Large intestine (tissue), 3 donors: ENCODE measurements around the gene RDH12. TPM values are rescaled to one million over a fixed set of nuclear protein-coding genes. Genes with fewer than 3 reads are reported as not detected.

Experiments used
- DNase-seq, 2 donors: peaks; one replicate each; pipeline versions ENCODE4 v3.0.0 to v3.0.0-alpha.2; 2013
- H3K27ac ChIP-seq: one replicate; pipeline ENCODE4 v1.5.1; 2013; ENCODE audit warnings: low read length
- H3K27me3 ChIP-seq: 2 replicates; pipeline ENCODE4 v1.6.1; 2013; ENCODE audit warnings: low read length; ENCODE audit not compliant: control insufficient read depth, insufficient read depth
- H3K36me3 ChIP-seq: 2 replicates; pipeline ENCODE4 v1.6.1; 2013; ENCODE audit warnings: low read length; ENCODE audit not compliant: control insufficient read depth, insufficient read depth
- H3K4me1 ChIP-seq: one replicate; pipeline ENCODE4 v1.6.1; 2013; ENCODE audit warnings: low read length; ENCODE audit not compliant: control insufficient read depth, insufficient read depth
- H3K4me3 ChIP-seq: one replicate; pipeline ENCODE4 v1.5.1; 2013; ENCODE audit warnings: low read length
- H3K9me3 ChIP-seq: one replicate; pipeline ENCODE4 v1.6.1; 2013; ENCODE audit warnings: mild to moderate bottlenecking, low read depth, low read length, moderate library complexity; ENCODE audit not compliant: control insufficient read depth
- WGBS: methylation state at CpG from one replicate; pipeline ENCODE4 v1.1.5; 2013; ENCODE audit warnings: low lambda C conversion rate; ENCODE audit not compliant: insufficient coverage; 5-methylcytosine and 5-hydroxymethylcytosine counted together
- polyA plus RNA-seq: library from polyadenylated mRNA; unstranded; fragments of 120-200 nt; gene quantifications from one replicate; pipeline ENCODE4 v1.2.1, GENCODE V29; 2013

Gene RDH12
- polyA plus RNA-seq, 1 donor: 0.88 TPM

GRCh38 chr14:67725171-67725570, 23.5 kb downstream of the RDH12 start:
- H3K9me3 ChIP-seq: no peaks in the 10 kb centered on the region
- H3K27ac ChIP-seq: no peak overlapping the region
- H3K27me3 ChIP-seq: no peaks in the 10 kb centered on the region
- no peak overlapping the region for H3K4me3 ChIP-seq
- DNase-seq: no peak
- WGBS: no CpG with 5 or more reads among the region's 5 CpGs
- H3K4me1 ChIP-seq: peaks cover 12% of the 10 kb centered on the region
- no peaks in the 10 kb centered on the region for H3K36me3 ChIP-seq

GRCh38 chr14:67727361-67727760, 25.7 kb downstream of the RDH12 start:
- WGBS: no CpG with 5 or more reads among the region's 7 CpGs

GRCh38 chr14:67728258-67728657, 26.6 kb downstream of the RDH12 start:
- Histone ChIP-seq H3K27ac (no peak overlapping the region), H3K4me1 (peaks cover 12% of the 10 kb centered on the region), H3K27me3 (no peaks in the 10 kb centered on the region), H3K36me3 (no peaks in the 10 kb centered on the region), H3K4me3 (no peak overlapping the region), H3K9me3 (no peaks in the 10 kb centered on the region)
- DNase-seq: no peak

More at GRCh38 chr14:67727361-67727760, 25.7 kb downstream of the RDH12 start:
- no peaks in the 10 kb centered on the region for H3K27me3 ChIP-seq
- H3K4me3 ChIP-seq: no peak overlapping the region
- no peak for DNase-seq
- H3K9me3 ChIP-seq: no peaks in the 10 kb centered on the region
- H3K27ac ChIP-seq: no peak overlapping the region
- peaks cover 12% of the 10 kb centered on the region for H3K4me1 ChIP-seq
- H3K36me3 ChIP-seq: no peaks in the 10 kb centered on the region

- DNase-seq: peak in 1 of 2 donors; percentile 72
- Histone ChIP-seq H3K9me3 (no peaks in the 10 kb centered on the region), H3K4me1 (peaks cover 12% of the 10 kb centered on the region), H3K27me3 (no peaks in the 10 kb centered on the region), H3K4me3 (no peak overlapping the region), H3K27ac (no peak overlapping the region), H3K36me3 (no peaks in the 10 kb centered on the region)
- WGBS: 50% methylated on average over 2 of the region's 21 CpGs
Measured at GRCh38 chr14:67729072-67729885, 27.6 kb downstream of the RDH12 start.

- no peak overlapping the region for H3K4me3 ChIP-seq
- H3K4me1 ChIP-seq: peaks cover 16% of the 10 kb centered on the region
- H3K36me3 ChIP-seq: no peaks in the 10 kb centered on the region
- no CpG with 5 or more reads among the region's 4 CpGs for WGBS
- no peak for DNase-seq
- H3K27ac ChIP-seq: no peak overlapping the region
- no peaks in the 10 kb centered on the region for H3K27me3 ChIP-seq
- no peaks in the 10 kb centered on the region for H3K9me3 ChIP-seq
Measured at GRCh38 chr14:67733616-67734015, 31.9 kb downstream of the RDH12 start.

- Histone ChIP-seq H3K9me3 (no peaks in the 10 kb centered on the region), H3K4me1 (peaks cover 12% of the 10 kb centered on the region), H3K27me3 (no peaks in the 10 kb centered on the region), H3K4me3 (no peak overlapping the region), H3K27ac (no peak overlapping the region), H3K36me3 (no peaks in the 10 kb centered on the region)
- WGBS: no CpG with 5 or more reads among the region's 3 CpGs
- no peak for DNase-seq
Measured at GRCh38 chr14:67734675-67735074, 33.0 kb downstream of the RDH12 start.

- 80% methylated on average over 1 of the region's 10 CpGs for WGBS
- no peaks in the 10 kb centered on the region for H3K9me3 ChIP-seq
- no peaks in the 10 kb centered on the region for H3K27me3 ChIP-seq
- DNase-seq: no peak
- no peak overlapping the region for H3K4me3 ChIP-seq
- no peaks in the 10 kb centered on the region for H3K36me3 ChIP-seq
- peaks cover 10% of the 10 kb centered on the region for H3K4me1 ChIP-seq
- H3K27ac ChIP-seq: no peak overlapping the region
Measured at GRCh38 chr14:67735336-67736147, 33.9 kb downstream of the RDH12 start.

- Histone ChIP-seq H3K27me3 (no peaks in the 10 kb centered on the region), H3K36me3 (no peaks in the 10 kb centered on the region), H3K9me3 (no peaks in the 10 kb centered on the region), H3K4me1 (peaks cover 10% of the 10 kb centered on the region), H3K4me3 (no peak overlapping the region), H3K27ac (no peak overlapping the region)
- DNase-seq: no peak
- no CpG with 5 or more reads among the region's 4 CpGs for WGBS
Measured at GRCh38 chr14:67736771-67737170, 35.1 kb downstream of the RDH12 start.

- no peaks in the 10 kb centered on the region for H3K27me3 ChIP-seq
- H3K4me1 ChIP-seq: peaks cover 10% of the 10 kb centered on the region
- no peaks in the 10 kb centered on the region for H3K36me3 ChIP-seq
- H3K27ac ChIP-seq: peak overlapping the region; percentile 44
- DNase-seq: peak; percentile 12 to 77
- H3K4me3 ChIP-seq: no peak overlapping the region
- WGBS: 54% methylated on average over 2 of the region's 12 CpGs
- no peaks in the 10 kb centered on the region for H3K9me3 ChIP-seq
Measured at GRCh38 chr14:67738740-67739504, 37.2 kb downstream of the RDH12 start.

- Histone ChIP-seq H3K36me3 (peaks cover 21% of the 10 kb centered on the region), H3K4me3 (no peak overlapping the region), H3K4me1 (peaks cover under 1% of the 10 kb centered on the region), H3K9me3 (no peaks in the 10 kb centered on the region), H3K27ac (no peak overlapping the region), H3K27me3 (no peaks in the 10 kb centered on the region)
- 60% methylated on average over 1 of the region's 2 CpGs for WGBS
- no peak for DNase-seq
Measured at GRCh38 chr14:67744046-67744445, 42.4 kb downstream of the RDH12 start.
